T-cell (primary cell): Measurements from ENCODE around the gene C2orf92. TPM values are rescaled to one million over a fixed set of nuclear protein-coding genes. Genes with fewer than 3 reads are reported as not detected.
A peak's percentile ranks its signal among the peaks of the same experiment; 100 is the strongest.

Source experiments
- ATAC-seq, 4 experiments: fragments of 200-7000 bp in 3 of 4; fragments of 150-1000 bp in 1 of 4; cut with Tn5 transposase; replicated peaks in 1 of 4; 1 replicate in 3 of 4; 2 replicates in 1 of 4; pipeline ENCODE4 v1.10.0; 2021; ENCODE audit warnings: moderate library complexity in 3 of 4, mild to moderate bottlenecking in 2 of 4, moderate number of reproducible peaks in 1 of 4
- CTCF ChIA-PET, 2 donors: fragments of 300-600 bp; sonication (Branson Sonifier 250); formaldehyde crosslinking; loops; one replicate each; lab custom pipeline; 2022; ENCODE audit warnings: antibody characterized with exemption in 2 of 2; lab: Charles Lee
- POLR2A ChIA-PET, 2 donors: fragments of 300-600 bp; sonication (Branson Sonifier 250); formaldehyde crosslinking; loops; one replicate each; lab custom pipeline; 2022; ENCODE audit warnings: antibody characterized with exemption in 2 of 2; lab: Charles Lee
- DNase-seq, 35 experiments: peaks; one replicate each; pipeline versions ENCODE4 v3.0.0 to v3.0.0-alpha.2; 2013 to 2023
- H3K27ac ChIP-seq: one replicate; pipeline ENCODE4 v1.5.1; 2013; ENCODE audit warnings: low read length
- H3K27me3 ChIP-seq, 2 experiments: replicated peaks in 1 of 2; 1 replicate in 1 of 2; 2 replicates in 1 of 2; pipeline versions ENCODE4 v1.6.1 to v1.7.0; 2013; ENCODE audit warnings: low read length in 1 of 2, mixed read lengths in 1 of 2; ENCODE audit not compliant: control insufficient read depth in 2 of 2, insufficient read depth in 2 of 2; ENCODE audit errors: extremely low read depth in 1 of 2
- H3K36me3 ChIP-seq, 2 donors: 1 replicate in 1 of 2; 2 replicates in 1 of 2; pipeline versions ENCODE4 v1.6.1 to v1.7.0; 2013; ENCODE audit warnings: low read length in 1 of 2; ENCODE audit not compliant: control insufficient read depth in 2 of 2, insufficient read depth in 1 of 2; ENCODE audit errors: extremely low read depth in 1 of 2
- H3K4me1 ChIP-seq, 2 experiments: 1 replicate in 1 of 2; 2 replicates in 1 of 2; pipeline versions ENCODE4 v1.6.1 to v1.7.0; 2013; ENCODE audit warnings: low read length in 2 of 2, mixed read lengths in 1 of 2; ENCODE audit not compliant: insufficient read depth in 2 of 2, control insufficient read depth in 1 of 2; ENCODE audit errors: extremely low read depth in 1 of 2
- H3K4me3 ChIP-seq, 2 donors: 1 replicate in 1 of 2; 2 replicates in 1 of 2; pipeline versions ENCODE4 v1.5.1 to v1.7.0; 2013; ENCODE audit warnings: mild to moderate bottlenecking in 2 of 2, low read length in 1 of 2, moderate library complexity in 1 of 2; ENCODE audit not compliant: control insufficient read depth in 1 of 2; ENCODE audit errors: extremely low read depth in 1 of 2
- H3K9me3 ChIP-seq: 2 replicates; pipeline ENCODE4 v1.7.0; 2013
- H3K27ac Mint-ChIP-seq, 2 donors: one replicate each; pipeline ENCODE4 v1.8.0; 2020 to 2021; ENCODE audit warnings: mild to moderate bottlenecking in 2 of 2, mixed read lengths in 2 of 2
- H3K27me3 Mint-ChIP-seq, 2 donors: one replicate each; pipeline ENCODE4 v1.8.0; 2021 to 2022; ENCODE audit warnings: mixed read lengths in 2 of 2
- H3K36me3 Mint-ChIP-seq: one replicate; pipeline ENCODE4 v1.8.0; 2021; ENCODE audit warnings: mixed read lengths
- H3K4me1 Mint-ChIP-seq, 3 donors: one replicate each; pipeline ENCODE4 v1.8.0; 2020 to 2022; ENCODE audit warnings: mixed read lengths in 3 of 3, mild to moderate bottlenecking in 1 of 3
- H3K4me3 Mint-ChIP-seq, 3 donors: one replicate each; pipeline ENCODE4 v1.8.0; 2020 to 2022; ENCODE audit warnings: mild to moderate bottlenecking in 3 of 3, mixed read lengths in 3 of 3, moderate library complexity in 3 of 3
- H3K9me3 Mint-ChIP-seq, 3 donors: one replicate each; pipeline ENCODE4 v1.8.0; 2020 to 2022; ENCODE audit warnings: mixed read lengths in 3 of 3
- WGBS: methylation state at CpG from one replicate; pipeline ENCODE4 v1.1.5; 2013; ENCODE audit warnings: missing lambda C conversion rate; ENCODE audit not compliant: insufficient coverage; 5-methylcytosine and 5-hydroxymethylcytosine counted together
- total RNA-seq, 35 experiments: library from RNA in 6 of 35; stranded (reverse) in 6 of 35; fragments of 120-200 nt in 1 of 35; gene quantifications; one replicate each; pipeline versions ENCODE4 v1.2.1 to v1.2.4 and lab custom pipeline; 2013 to 2026

The C2orf92 gene
- total RNA-seq, 5 donors from 2014 or later (not counting 1 experiment from before 2014, with no cell fraction given), result 15.3 to 24.1 (median 16.6) TPM

GRCh38 chr2:97726261-97727064 lies 57.0 kb downstream of the C2orf92 start:
- peaks cover 0 to 86% of the 10 kb centered on the region in 2 experiments for H3K4me1 ChIP-seq
- Mint-ChIP-seq H3K27me3 (no peaks in the 10 kb centered on the region), H3K9me3 (no peaks in the 10 kb centered on the region), H3K4me3 (no peak overlapping the region), H3K36me3 (peaks cover 73% of the 10 kb centered on the region), H3K27ac (peak overlapping the region; percentile 73 to 89), H3K4me1 (peaks cover 58 to 83% (median 77%) of the 10 kb centered on the region in 3 donors)
- peaks cover 28 to 90% of the 10 kb centered on the region in 2 donors for H3K36me3 ChIP-seq
- WGBS, result 85% methylated on average over 4 of the region's 4 CpGs
- no peak for DNase-seq
- ATAC-seq, result no peak
- ChIA-PET POLR2A (no interaction called here), CTCF (no interaction called here)
- H3K9me3 ChIP-seq, result no peaks in the 10 kb centered on the region
- no peaks in the 10 kb centered on the region for H3K27me3 ChIP-seq
- peak overlapping the region; percentile 17 for H3K27ac ChIP-seq
- no peak overlapping the region for H3K4me3 ChIP-seq

- Mint-ChIP-seq H3K4me3 (peak overlapping the region in 1 of 3 donors; percentile 11), H3K9me3 (no peaks in the 10 kb centered on the region), H3K4me1 (peaks cover 60 to 87% (median 79%) of the 10 kb centered on the region in 3 donors), H3K27me3 (no peaks in the 10 kb centered on the region), H3K27ac (peak overlapping the region; percentile 82 to 89), H3K36me3 (peaks cover 77% of the 10 kb centered on the region)
- ATAC-seq (no peak), DNase-seq (no peak)
- CTCF ChIA-PET, result interaction anchor here in 1 of 2 donors (0.6 to 1.3 kb wide), 2 partner anchors 27 to 29 kb away, joined by 3 read pairs; no protein-coding TSS in a partner anchor
- Histone ChIP-seq H3K27me3 (no peaks in the 10 kb centered on the region), H3K4me3 (no peak overlapping the region), H3K9me3 (no peaks in the 10 kb centered on the region), H3K36me3 (peaks cover 35 to 97% of the 10 kb centered on the region in 2 donors), H3K27ac (peak overlapping the region; percentile 17), H3K4me1 (peaks cover 0 to 85% of the 10 kb centered on the region in 2 experiments)
- 85% methylated on average over 6 of the region's 7 CpGs for WGBS
- POLR2A ChIA-PET, result no interaction called here
Observed at GRCh38 chr2:97727296-97727695, 57.8 kb downstream of the C2orf92 start.

DNA sequence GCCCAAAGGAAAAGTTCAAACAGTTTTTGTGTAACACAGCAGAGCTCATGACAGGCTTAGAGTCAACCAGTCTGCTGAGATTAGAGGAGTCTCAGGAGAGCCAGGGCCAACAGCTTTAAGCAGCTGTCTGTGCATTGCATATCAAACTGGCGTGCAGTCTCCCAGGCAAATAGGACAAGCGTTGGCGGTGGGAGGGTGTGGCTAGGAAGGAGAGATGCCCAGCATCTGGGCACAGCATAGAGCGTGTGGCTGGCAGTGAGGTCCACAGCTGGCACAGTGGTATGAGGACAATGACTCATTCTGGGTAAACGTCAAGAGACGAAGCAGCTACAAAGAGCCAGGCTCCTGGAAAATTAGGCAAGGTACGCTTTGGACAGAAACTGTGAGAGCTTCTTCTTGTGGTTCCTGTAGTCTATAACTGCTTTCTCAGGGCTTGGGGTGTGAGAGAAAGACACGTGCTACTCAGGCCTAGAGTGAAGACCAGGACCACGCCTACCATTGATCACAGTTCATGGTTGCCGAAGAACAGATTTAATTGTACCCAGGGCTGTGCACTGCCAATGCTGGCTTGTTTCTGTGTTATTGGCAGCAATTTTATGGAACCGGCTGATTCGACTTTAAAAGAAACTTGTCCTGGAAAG lies 58.7 kb downstream of the C2orf92 start:
- peak; percentile 22 to 73 (median 62) for ATAC-seq
- Mint-ChIP-seq H3K27ac (peak overlapping the region; percentile 82 to 89), H3K4me3 (peak overlapping the region in 2 of 3 donors; percentile 11 to 13), H3K27me3 (no peaks in the 10 kb centered on the region), H3K4me1 (peaks cover 51 to 84% (median 75%) of the 10 kb centered on the region in 3 donors), H3K36me3 (peaks cover 71% of the 10 kb centered on the region), H3K9me3 (no peaks in the 10 kb centered on the region)
- Histone ChIP-seq H3K4me1 (peaks cover 0 to 85% of the 10 kb centered on the region in 2 experiments), H3K9me3 (no peaks in the 10 kb centered on the region), H3K36me3 (peaks cover 40 to 98% of the 10 kb centered on the region in 2 donors), H3K4me3 (no peak overlapping the region), H3K27ac (peak overlapping the region; percentile 32), H3K27me3 (no peaks in the 10 kb centered on the region)
- POLR2A ChIA-PET, result no interaction called here
- 58% methylated on average over 10 of the region's 12 CpGs for whole genome bisulfite sequencing
- DNase-seq, result peak in 3 of 35 experiments; percentile 18 to 50 (median 32)
- CTCF ChIA-PET, result interaction anchor here in 1 of 2 donors (0.5 to 1.3 kb wide), 2 partner anchors 28 to 42 kb away, joined by 3 read pairs; no protein-coding TSS in a partner anchor

DNA sequence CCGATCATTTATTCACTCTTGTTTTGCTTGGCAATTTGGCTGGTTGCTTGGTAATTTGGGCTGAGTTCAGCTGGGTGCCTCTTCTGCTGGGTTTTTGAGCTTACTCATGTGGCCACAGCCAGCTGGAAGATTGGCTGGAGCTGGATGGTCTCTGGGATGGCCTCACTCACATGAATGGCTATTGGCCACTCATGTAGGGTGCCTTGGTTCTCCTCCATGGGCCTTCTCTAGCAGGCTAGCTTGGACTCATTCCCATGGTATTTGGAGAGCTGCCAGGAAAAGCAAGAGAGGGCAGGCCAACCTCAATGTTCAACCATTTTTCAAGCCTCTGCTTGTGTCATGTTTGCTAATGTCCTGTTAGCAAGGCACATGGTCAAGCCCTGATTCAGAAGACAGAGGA lies 60.7 kb downstream of the C2orf92 start:
- H3K4me1 Mint-ChIP-seq, result peaks cover 39 to 71% (median 57%) of the 10 kb centered on the region in 3 donors
- no peak for DNase-seq

GRCh38 chr2:97731274-97732020 lies 61.9 kb downstream of the C2orf92 start:
- peaks cover 28 to 59% (median 45%) of the 10 kb centered on the region in 3 donors for H3K4me1 Mint-ChIP-seq
- peak overlapping the region; percentile 63 to 69 for H3K27ac Mint-ChIP-seq

More for the DNA sequence above, 60.7 kb downstream of the C2orf92 start:
- Histone ChIP-seq H3K4me3 (no peak overlapping the region), H3K27ac (no peak overlapping the region), H3K4me1 (peaks cover 0 to 79% of the 10 kb centered on the region in 2 experiments), H3K27me3 (no peaks in the 10 kb centered on the region), H3K9me3 (no peaks in the 10 kb centered on the region), H3K36me3 (peaks cover 49 to 99% of the 10 kb centered on the region in 2 donors)
- CTCF ChIA-PET, result interaction anchor here in 1 of 2 donors (0.7 to 0.8 kb wide), 2 partner anchors 30 to 32 kb away, joined by 3 to 5 read pairs; no protein-coding TSS in a partner anchor
- no peak for ATAC-seq
- WGBS, result no CpG with 5 or more reads among the region's 1 CpG
- no peaks in the 10 kb centered on the region for H3K9me3 Mint-ChIP-seq
- peak overlapping the region; percentile 49 to 69 for H3K27ac Mint-ChIP-seq
- H3K36me3 Mint-ChIP-seq, result peaks cover 64% of the 10 kb centered on the region
- no peaks in the 10 kb centered on the region for H3K27me3 Mint-ChIP-seq
- H3K4me3 Mint-ChIP-seq, result no peak overlapping the region
- POLR2A ChIA-PET, result no interaction called here

More at GRCh38 chr2:97731274-97732020, 61.9 kb downstream of the C2orf92 start:
- Histone ChIP-seq H3K4me1 (peaks cover 0 to 67% of the 10 kb centered on the region in 2 experiments), H3K27ac (peak overlapping the region; percentile 22), H3K9me3 (no peaks in the 10 kb centered on the region), H3K36me3 (peaks cover 43 to 98% of the 10 kb centered on the region in 2 donors), H3K27me3 (no peaks in the 10 kb centered on the region), H3K4me3 (no peak overlapping the region)
- H3K4me3 Mint-ChIP-seq, result no peak overlapping the region
- CTCF ChIA-PET, result no interaction called here
- ATAC-seq, result no peak
- no peak for DNase-seq
- no peaks in the 10 kb centered on the region for H3K9me3 Mint-ChIP-seq
- H3K27me3 Mint-ChIP-seq, result no peaks in the 10 kb centered on the region
- 96% methylated on average over 4 of the region's 12 CpGs for WGBS
- peaks cover 56% of the 10 kb centered on the region for H3K36me3 Mint-ChIP-seq
- POLR2A ChIA-PET, result interaction anchor here in 1 of 2 donors (0.6 kb wide), 1 partner anchor 603 kb away, joined by 5 read pairs; no protein-coding TSS in a partner anchor
